H1 (cell line): ENCODE measurements around the gene NEU4. TPM values are rescaled to one million over a fixed set of nuclear protein-coding genes. Genes with fewer than 3 reads are reported as not detected.

ENCODE experiments used
- CTCF ChIA-PET: fragments of 300-600 bp; sonication (Branson Sonifier 250); formaldehyde crosslinking; loops from one replicate; lab custom pipeline; 2021; ENCODE audit not compliant: partially characterized antibody; lab: Charles Lee
- POLR2A ChIA-PET: fragments of 300-600 bp; sonication (Branson Sonifier 250); formaldehyde crosslinking; loops from one replicate; lab custom pipeline; 2021; ENCODE audit warnings: inconsistent platforms; ENCODE audit not compliant: partially characterized antibody; lab: Charles Lee
- DNase-seq, 2 experiments: peaks; one replicate each; pipeline versions ENCODE4 v3.0.0 to v3.0.0-alpha.2; 2010 to 2022; ENCODE audit warnings: low spot score in 2 of 2, low read depth in 1 of 2, mixed read lengths in 1 of 2
- FAIRE-seq: peaks from 2 replicates; lab custom pipeline; 2011; peaks lifted over from hg19 to GRCh38; lab: Jason Lieb, UNC
- H2AFZ ChIP-seq: 2 replicates; pipeline ENCODE4 v1.8.1; 2012; ENCODE audit warnings: low read length, inconsistent platforms
- H2AK5ac ChIP-seq: 2 replicates; pipeline ENCODE4 v1.6.1; 2013; ENCODE audit warnings: low read depth, low read length
- H2BK120ac ChIP-seq: replicated peaks from 2 replicates; pipeline ENCODE3; 2013; ENCODE audit warnings: low read depth, low read length, inconsistent platforms
- H2BK12ac ChIP-seq: 2 replicates; pipeline ENCODE4 v1.6.1; 2013; ENCODE audit warnings: low read depth, low read length
- H2BK15ac ChIP-seq: 2 replicates; pipeline ENCODE4 v1.6.1; 2013; ENCODE audit warnings: low read length
- H2BK20ac ChIP-seq: 2 replicates; pipeline ENCODE4 v1.6.1; 2013; ENCODE audit warnings: low read length
- H2BK5ac ChIP-seq: 2 replicates; pipeline ENCODE4 v1.6.1; 2013; ENCODE audit warnings: low read depth, low read length
- H3K14ac ChIP-seq: 2 replicates; pipeline ENCODE4 v1.6.1; 2013; ENCODE audit warnings: inconsistent platforms; ENCODE audit not compliant: insufficient read length
- H3K18ac ChIP-seq: 2 replicates; pipeline ENCODE4 v1.6.1; 2013; ENCODE audit warnings: low read length; ENCODE audit errors: extremely low read depth
- H3K23ac ChIP-seq: 2 replicates; pipeline ENCODE4 v1.6.1; 2013; ENCODE audit warnings: inconsistent platforms; ENCODE audit not compliant: insufficient read length
- H3K23me2 ChIP-seq: 2 replicates; pipeline ENCODE4 v1.6.1; 2013; ENCODE audit warnings: low read depth, low read length
- H3K27ac ChIP-seq: 2 replicates; pipeline ENCODE4 v1.6.1; 2011; ENCODE audit warnings: low read depth, low read length, inconsistent platforms
- H3K27me3 ChIP-seq, 4 experiments: replicated peaks in 1 of 4; 1 replicate in 1 of 4; 2 replicates in 3 of 4; pipeline versions ENCODE4 v1.6.1 to v1.8.1; 2011 to 2013; ENCODE audit warnings: low read length in 3 of 4, mild to moderate bottlenecking in 3 of 4, inconsistent platforms in 2 of 4, mixed read lengths in 2 of 4, moderate library complexity in 1 of 4; ENCODE audit not compliant: control insufficient read depth in 3 of 4, insufficient read depth in 3 of 4; ENCODE audit errors: extremely low read depth in 1 of 4
- H3K36me3 ChIP-seq, 4 experiments: 2 replicates each; pipeline versions ENCODE4 v1.6.1 to v1.8.1; 2011 to 2013; ENCODE audit warnings: mild to moderate bottlenecking in 4 of 4, low read length in 3 of 4, moderate library complexity in 2 of 4, control low read depth in 1 of 4, inconsistent platforms in 1 of 4; ENCODE audit not compliant: insufficient read depth in 4 of 4, control insufficient read depth in 2 of 4
- H3K4ac ChIP-seq: replicated peaks from 2 replicates; pipeline ENCODE3; 2013; ENCODE audit warnings: low read length, low read depth, mixed read lengths, inconsistent platforms; ENCODE audit not compliant: insufficient read length
- H3K4me1 ChIP-seq, 4 experiments: replicated peaks in 1 of 4; 1 replicate in 1 of 4; 2 replicates in 3 of 4; pipeline versions ENCODE4 v1.6.1 to v1.8.1; 2011 to 2013; ENCODE audit warnings: low read length in 3 of 4, inconsistent platforms in 2 of 4, mixed read lengths in 1 of 4; ENCODE audit not compliant: insufficient read depth in 4 of 4, control insufficient read depth in 3 of 4
- H3K4me2 ChIP-seq, 2 experiments: 2 replicates each; pipeline versions ENCODE4 v1.6.1 to v1.8.1; 2011 to 2013; ENCODE audit warnings: low read depth in 2 of 2, low read length in 2 of 2, control low read depth in 1 of 2, inconsistent platforms in 1 of 2, mild to moderate bottlenecking in 1 of 2; ENCODE audit not compliant: insufficient read depth in 1 of 2
- H3K4me3 ChIP-seq, 4 experiments: fragments of 200-600, 300-600 bp in 1 of 4; sonication (generic), shearing (Covaris generic), sonication (Bioruptor Twin) in 1 of 4; 2 replicates each; pipeline versions ENCODE4 v1.5.1 to v1.8.1; 2011 to 2016; ENCODE audit warnings: low read length in 4 of 4, low read depth in 3 of 4, control low read depth in 2 of 4, inconsistent platforms in 2 of 4, mild to moderate bottlenecking in 2 of 4, mixed read lengths in 1 of 4, moderate library complexity in 1 of 4; ENCODE audit not compliant: insufficient read depth in 2 of 4; ENCODE audit errors: extremely low read depth in 1 of 4
- H3K56ac ChIP-seq: replicated peaks from 2 replicates; pipeline ENCODE3; 2013; ENCODE audit warnings: low read depth, mild to moderate bottlenecking, mixed read lengths, low read length, inconsistent platforms; ENCODE audit not compliant: insufficient read length
- H3K79me1 ChIP-seq: 2 replicates; pipeline ENCODE4 v1.6.1; 2013; ENCODE audit warnings: low read depth, low read length, control low read depth
- H3K79me2 ChIP-seq, 2 experiments: 2 replicates each; pipeline versions ENCODE4 v1.6.1 to v1.8.1; 2012 to 2013; ENCODE audit warnings: low read length in 2 of 2, mild to moderate bottlenecking in 2 of 2, inconsistent platforms in 1 of 2; ENCODE audit not compliant: insufficient read depth in 2 of 2, control insufficient read depth in 1 of 2
- H3K9ac ChIP-seq, 4 experiments: replicated peaks in 1 of 4; 1 replicate in 1 of 4; 2 replicates in 3 of 4; pipeline versions ENCODE4 v1.6.1 to v1.8.1; 2011 to 2013; ENCODE audit warnings: low read depth in 3 of 4, low read length in 3 of 4, control low read depth in 2 of 4, mild to moderate bottlenecking in 2 of 4, moderate library complexity in 2 of 4, inconsistent platforms in 1 of 4; ENCODE audit errors: extremely low read depth in 1 of 4
- H3K9me3 ChIP-seq, 2 experiments: 2 replicates each; pipeline versions ENCODE4 v1.6.1 to v1.8.1; 2012 to 2013; ENCODE audit warnings: mild to moderate bottlenecking in 2 of 2, moderate library complexity in 2 of 2, control low read depth in 1 of 2, inconsistent platforms in 1 of 2, low read depth in 1 of 2, low read length in 1 of 2, mixed read lengths in 1 of 2; ENCODE audit not compliant: insufficient read depth in 2 of 2
- H4K20me1 ChIP-seq, 2 experiments: replicated peaks in 1 of 2; 2 replicates each; pipeline versions ENCODE3 to v1.8.1; 2011 to 2013; ENCODE audit warnings: inconsistent platforms in 2 of 2, low read length in 2 of 2, mild to moderate bottlenecking in 1 of 2; ENCODE audit not compliant: insufficient read depth in 2 of 2, control insufficient read depth in 1 of 2
- H4K5ac ChIP-seq: 2 replicates; pipeline ENCODE4 v1.6.1; 2013; ENCODE audit warnings: low read length, low read depth, mixed read lengths, inconsistent platforms; ENCODE audit not compliant: insufficient read length
- H4K8ac ChIP-seq: 2 replicates; pipeline ENCODE4 v1.8.0; 2013; ENCODE audit warnings: mild to moderate bottlenecking, moderate library complexity, low read length, inconsistent platforms; ENCODE audit not compliant: insufficient read depth; ENCODE audit errors: extremely low read depth
- H4K91ac ChIP-seq: replicated peaks from 2 replicates; pipeline ENCODE3; 2013; ENCODE audit warnings: low read length, mixed read lengths, inconsistent platforms; ENCODE audit not compliant: insufficient read length
- CHD2 ChIP-seq: IDR thresholded peaks from 2 replicates; pipeline ENCODE4 v1.6.1; 2012; ENCODE audit warnings: low read length, improper control_type of control experiment
- EGR1 ChIP-seq: IDR thresholded peaks from 2 replicates; pipeline ENCODE4 v1.6.1; 2011; ENCODE audit warnings: low read depth, low read length, borderline replicate concordance
- FOSL1 ChIP-seq: IDR thresholded peaks from 2 replicates; pipeline ENCODE4 v1.6.1; 2011; ENCODE audit warnings: mild to moderate bottlenecking, low read depth, low read length, moderate library complexity; ENCODE audit not compliant: insufficient read depth
- GTF2F1 ChIP-seq: IDR thresholded peaks from 2 replicates; pipeline ENCODE4 v1.6.1; 2012; ENCODE audit warnings: low read depth, low read length, improper control_type of control experiment, borderline replicate concordance
- HDAC2 ChIP-seq, 2 experiments: fragments of 300-600 bp in 1 of 2; sonication (generic) in 1 of 2; IDR thresholded peaks; 2 replicates each; pipeline ENCODE4 v1.6.1; 2011 to 2012; ENCODE audit warnings: low read depth in 2 of 2, low read length in 2 of 2, mild to moderate bottlenecking in 2 of 2, moderate library complexity in 2 of 2, borderline replicate concordance in 1 of 2, inconsistent platforms in 1 of 2
- HDAC6 ChIP-seq: IDR thresholded peaks from one replicate; pipeline ENCODE4 v1.7.1; 2012; ENCODE audit warnings: low read depth, mild to moderate bottlenecking, inconsistent platforms, low read length, moderate library complexity
- KDM1A ChIP-seq: fragments of 200-600, 300-600 bp; sonication (generic); IDR thresholded peaks from 2 replicates; pipeline ENCODE4 v1.7.1; 2016; ENCODE audit warnings: mild to moderate bottlenecking, low read length, borderline replicate concordance
- POU5F1 ChIP-seq: IDR thresholded peaks from 2 replicates; pipeline ENCODE4 v1.6.1; 2011; ENCODE audit warnings: low read depth, mild to moderate bottlenecking, low read length, moderate library complexity
- RNF2 ChIP-seq: fragments of 200-900, 300-1000 bp; sonication (generic); IDR thresholded peaks from 2 replicates; pipeline ENCODE4 v1.7.1; 2016; ENCODE audit warnings: borderline replicate concordance, low read depth, mild to moderate bottlenecking, antibody characterized with exemption, low read length; ENCODE audit not compliant: poor library complexity, severe bottlenecking; ENCODE audit errors: missing control alignments
- RXRA ChIP-seq: IDR thresholded peaks from 2 replicates; pipeline ENCODE4 v1.6.1; 2011; ENCODE audit warnings: low read depth, mild to moderate bottlenecking, low read length, moderate library complexity; ENCODE audit not compliant: insufficient read depth
- SIRT6 ChIP-seq: IDR thresholded peaks from one replicate; pipeline ENCODE4 v1.7.1; 2012; ENCODE audit warnings: low read length, inconsistent platforms
- SIX5 ChIP-seq: IDR thresholded peaks from 2 replicates; pipeline ENCODE4 v1.6.1; 2011; ENCODE audit warnings: mild to moderate bottlenecking, low read depth, low read length
- WGBS, 2 experiments: shearing (Covaris generic) in 1 of 2; methylation state at CpG; one replicate each; pipeline versions ENCODE4 v1.1.6 to v1.1.7; 2013 to 2015; ENCODE audit warnings: low lambda C conversion rate in 2 of 2, mixed read lengths in 2 of 2, inconsistent platforms in 1 of 2, low coverage in 1 of 2, missing lambda C conversion rate in 1 of 2; ENCODE audit not compliant: insufficient replicate concordance in 2 of 2, insufficient coverage in 1 of 2, insufficient read length in 1 of 2; ENCODE audit errors: extremely low coverage in 1 of 2, missing lambda C conversion rate in 1 of 2; 5-methylcytosine and 5-hydroxymethylcytosine counted together
- polyA plus RNA-seq, 7 experiments: library from polyadenylated mRNA; depleted of rRNA in 3 of 7; stranded (reverse) in 5 of 7; unstranded in 2 of 7; fragments of >200 nt in 5 of 7; fragments of 200-250 nt in 2 of 7; gene quantifications; 1 replicate in 5 of 7; 2 replicates in 1 of 7; 4 replicates in 1 of 7; pipeline versions ENCODE4 v1.2.1 to v1.2.3, GENCODE V29; 2011 to 2013; ENCODE audit warnings: missing spikeins in 2 of 7, mixed read lengths in 2 of 7
- total RNA-seq: library from RNA; stranded (reverse); fragmentation: NEBNext Ultra II Directional; extraction: Animal tissue kit (Norgen Biotek cat#: 25700); gene quantifications from 2 replicates; pipeline ENCODE4 v1.2.1, GENCODE V29; 2021
- TF ChIP-seq, protein P1 (sequence below): IDR thresholded peaks from 2 replicates; pipeline ENCODE4 v1.6.1; 2012; ENCODE audit warnings: low read length, inconsistent platforms

NEU4 gene
- total and polyA plus RNA-seq, 2 of the 8 experiments (the other 6 are each of a cell fraction or from before 2014, with no cell fraction given) = 0.32 to 0.50 TPM

- Histone ChIP-seq H2BK15ac (no peak overlapping the region), H3K9me3 (peaks cover 5 to 9% of the 10 kb centered on the region in 2 experiments; a peak in 3 of 4 replicates), H3K23me2 (no peaks in the 10 kb centered on the region), H2BK5ac (no peak overlapping the region), H3K79me1 (no peaks in the 10 kb centered on the region), H3K18ac (no peak overlapping the region), H2AK5ac (no peak overlapping the region), H4K8ac (no peak overlapping the region), H3K14ac (no peak overlapping the region), H4K20me1 (no peaks in the 10 kb centered on the region), H3K4me3 (no peak overlapping the region), H3K4me2 (no peak overlapping the region), H2BK12ac (no peak overlapping the region), H3K56ac (no peak overlapping the region), H4K91ac (no peak overlapping the region), H3K27me3 (no peaks in the 10 kb centered on the region), H3K9ac (no peak overlapping the region), H2BK20ac (no peak overlapping the region), H3K4ac (no peak overlapping the region), H3K79me2 (no peaks in the 10 kb centered on the region), H2AFZ (no peak overlapping the region), H3K23ac (no peak overlapping the region), H4K5ac (no peak overlapping the region), H3K27ac (no peak overlapping the region), H3K4me1 (peaks cover 0 to under 1% (median 0%) of the 10 kb centered on the region in 4 experiments; a peak in 1 of 7 replicates), H2BK120ac (no peak overlapping the region), H3K36me3 (no peaks in the 10 kb centered on the region)
- CTCF ChIA-PET = no interaction called here
- 93% methylated on average over 2 of the region's 2 CpGs; no CpG with 5 or more reads in 1 of the 2 experiments for WGBS, 2 experiments
- DNase-seq (no peak), FAIRE-seq (no peak)
- POLR2A ChIA-PET = no interaction called here
- TF ChIP-seq EGR1 (no peak), GTF2F1 (no peak), CHD2 (no peak), KDM1A (no peak), HDAC2 (IDR thresholded peaks at IDR 0.05; ENCODE audit: borderline replicate concordance in 1 of 2, low read depth in 2 of 2, low read length in 2 of 2) (no peak), HDAC6 (no peak), RXRA (no peak), SIX5 (no peak), SIRT6 (no peak), FOSL1 (no peak), POU5F1 (no peak), RNF2 (no peak)
- TF ChIP-seq, protein P1, sequence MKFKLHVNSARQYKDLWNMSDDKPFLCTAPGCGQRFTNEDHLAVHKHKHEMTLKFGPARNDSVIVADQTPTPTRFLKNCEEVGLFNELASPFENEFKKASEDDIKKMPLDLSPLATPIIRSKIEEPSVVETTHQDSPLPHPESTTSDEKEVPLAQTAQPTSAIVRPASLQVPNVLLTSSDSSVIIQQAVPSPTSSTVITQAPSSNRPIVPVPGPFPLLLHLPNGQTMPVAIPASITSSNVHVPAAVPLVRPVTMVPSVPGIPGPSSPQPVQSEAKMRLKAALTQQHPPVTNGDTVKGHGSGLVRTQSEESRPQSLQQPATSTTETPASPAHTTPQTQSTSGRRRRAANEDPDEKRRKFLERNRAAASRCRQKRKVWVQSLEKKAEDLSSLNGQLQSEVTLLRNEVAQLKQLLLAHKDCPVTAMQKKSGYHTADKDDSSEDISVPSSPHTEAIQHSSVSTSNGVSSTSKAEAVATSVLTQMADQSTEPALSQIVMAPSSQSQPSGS = no peak
These were observed 18.4 kb downstream of the NEU4 start for GRCh38 chr2:241827394-241827793.
